Activated CD4-positive, alpha-beta memory T cell treated with anti-CD3 and anti-CD28 coated beads, Interleukin-2, amount 10 ng/mL, durations not matched to agents 7 days and 5 days (primary cell): ENCODE measurements around the gene UBAC2. TPM values are rescaled to one million over a fixed set of nuclear protein-coding genes. Genes with fewer than 3 reads are reported as not detected.
"Not testable (repeated sequence)": the region's sequence is repeated elsewhere in the genome, so short reads cannot be mapped to it uniquely, and the experiment has no call there.

Experiments used
- CTCF ChIA-PET: fragments of 350-600 bp; sonication (Branson Sonifier 250); formaldehyde crosslinking; loops from one replicate; lab custom pipeline; 2021; ENCODE audit warnings: antibody characterized with exemption, inconsistent platforms; lab: Charles Lee
- POLR2A ChIA-PET: fragments of 350-600 bp; sonication (Branson Sonifier 250); formaldehyde crosslinking; loops from one replicate; lab custom pipeline; 2021; ENCODE audit warnings: antibody characterized with exemption; lab: Charles Lee
- DNase-seq: peaks from one replicate; pipeline ENCODE4 v3.0.0-alpha.2; 2020
- H3K27ac Mint-ChIP-seq: one replicate; pipeline ENCODE4 v1.8.0; 2021; ENCODE audit warnings: mild to moderate bottlenecking, mixed read lengths
- H3K27me3 Mint-ChIP-seq: one replicate; pipeline ENCODE4 v1.8.0; 2021; ENCODE audit warnings: mixed read lengths
- H3K36me3 Mint-ChIP-seq: one replicate; pipeline ENCODE4 v1.8.0; 2021; ENCODE audit warnings: low read depth, mixed read lengths
- H3K4me1 Mint-ChIP-seq: one replicate; pipeline ENCODE4 v1.8.0; 2021; ENCODE audit warnings: mixed read lengths
- H3K4me3 Mint-ChIP-seq: one replicate; pipeline ENCODE4 v1.8.0; 2021; ENCODE audit warnings: mild to moderate bottlenecking, mixed read lengths
- H3K9me3 Mint-ChIP-seq: one replicate; pipeline ENCODE4 v1.8.0; 2021; ENCODE audit warnings: mixed read lengths
- total RNA-seq, 2 experiments: library from RNA; stranded (reverse); gene quantifications; one replicate each; pipeline ENCODE4 v1.2.3, GENCODE V29; 2021

The UBAC2 gene
- total RNA-seq, 2 experiments from 2014 or later: 53.8 to 55.2 TPM

DNA sequence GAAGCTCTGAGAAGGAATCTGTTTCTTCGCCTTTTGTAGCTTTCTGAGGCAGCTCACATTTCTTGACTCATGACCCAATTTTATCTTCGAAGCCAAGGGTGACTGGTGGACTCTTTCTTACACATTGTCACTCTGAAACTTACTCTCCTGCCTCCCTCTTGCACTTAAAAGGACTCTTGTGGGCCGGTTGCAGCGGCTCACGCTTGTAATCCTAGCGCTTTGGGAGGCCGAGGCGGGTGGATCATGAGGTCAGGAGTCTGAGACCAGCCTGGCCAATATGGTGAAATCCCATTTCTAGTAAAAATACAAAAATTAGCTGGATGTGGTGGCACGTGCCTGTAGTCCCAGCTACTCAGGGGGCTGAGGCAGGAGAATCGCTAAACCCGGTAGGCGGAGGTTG lies 29.9 kb downstream of the UBAC2 start:
- not testable (repeated sequence) for H3K9me3 Mint-ChIP-seq, H3K27me3 Mint-ChIP-seq, DNase-seq, H3K4me3 Mint-ChIP-seq
- peaks cover 47% of the 10 kb centered on the region for H3K4me1 Mint-ChIP-seq
- ChIA-PET POLR2A (interaction anchor here (1.0 to 6.3 kb wide), 6 partner anchors 11 to 266 kb away, joined by 3 to 42 read pairs (median 9); partner anchors contain the start of genes GPR18 and UBAC2), CTCF (interaction anchor here (0.6 to 2.2 kb wide), 5 partner anchors 8 to 29 kb away, joined by 3 to 5 read pairs (median 4); partner anchors contain the start of gene GPR18)
- H3K36me3 Mint-ChIP-seq: peaks cover 28% of the 10 kb centered on the region
- peak overlapping the region; percentile 6 for H3K27ac Mint-ChIP-seq

DNA sequence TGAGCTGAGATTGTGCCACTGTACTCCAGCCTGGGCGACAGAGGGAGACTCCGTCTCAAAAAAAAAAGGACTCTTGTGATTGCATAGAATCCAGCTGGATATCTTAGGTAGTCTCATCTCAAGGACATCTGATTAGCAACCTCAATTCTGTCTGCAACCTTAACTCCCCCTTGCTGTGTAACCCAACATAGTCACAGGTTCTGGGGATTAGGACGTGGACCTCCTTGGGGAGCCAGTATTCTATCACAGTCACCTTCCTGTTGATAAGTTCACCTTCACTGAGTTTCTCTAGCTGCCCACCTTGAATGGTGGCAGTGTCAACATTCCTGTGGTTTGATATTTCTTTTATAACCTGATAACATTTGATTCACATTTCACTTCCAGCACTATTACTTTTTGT lies 30.3 kb downstream of the UBAC2 start:
- H3K36me3 Mint-ChIP-seq: peaks cover 24% of the 10 kb centered on the region
- ChIA-PET CTCF (interaction anchor here (0.6 to 2.2 kb wide), 8 partner anchors 12 to 578 kb away, joined by 3 to 5 read pairs (median 4); partner anchors contain the start of gene GPR18), POLR2A (interaction anchor here (1.0 to 6.3 kb wide), 6 partner anchors 12 to 265 kb away, joined by 3 to 42 read pairs (median 9); partner anchors contain the start of genes GPR18 and UBAC2)
- no peaks in the 10 kb centered on the region for H3K9me3 Mint-ChIP-seq
- H3K27ac Mint-ChIP-seq: peak overlapping the region; percentile 6
- H3K4me3 Mint-ChIP-seq: no peak overlapping the region
- peaks cover 43% of the 10 kb centered on the region for H3K4me1 Mint-ChIP-seq
- no peaks in the 10 kb centered on the region for H3K27me3 Mint-ChIP-seq
- no peak for DNase-seq

- H3K4me1 Mint-ChIP-seq: peaks cover 37% of the 10 kb centered on the region
- POLR2A ChIA-PET: interaction anchor here (1.0 to 6.3 kb wide), 5 partner anchors 13 to 31 kb away, joined by 3 to 42 read pairs (median 9); partner anchors contain the start of genes GPR18 and UBAC2
- H3K36me3 Mint-ChIP-seq: peaks cover 17% of the 10 kb centered on the region
- CTCF ChIA-PET: interaction anchor here (0.6 to 1.8 kb wide), 10 partner anchors 13 to 579 kb away, joined by 3 to 5 read pairs (median 3); partner anchors contain the start of gene GPR18
- no peak for DNase-seq
- no peaks in the 10 kb centered on the region for H3K27me3 Mint-ChIP-seq
- H3K27ac Mint-ChIP-seq: peak overlapping the region; percentile 10
- no peaks in the 10 kb centered on the region for H3K9me3 Mint-ChIP-seq
- H3K4me3 Mint-ChIP-seq: no peak overlapping the region
Observed at GRCh38 chr13:99231721-99232120, 31.1 kb downstream of the UBAC2 start.

DNA sequence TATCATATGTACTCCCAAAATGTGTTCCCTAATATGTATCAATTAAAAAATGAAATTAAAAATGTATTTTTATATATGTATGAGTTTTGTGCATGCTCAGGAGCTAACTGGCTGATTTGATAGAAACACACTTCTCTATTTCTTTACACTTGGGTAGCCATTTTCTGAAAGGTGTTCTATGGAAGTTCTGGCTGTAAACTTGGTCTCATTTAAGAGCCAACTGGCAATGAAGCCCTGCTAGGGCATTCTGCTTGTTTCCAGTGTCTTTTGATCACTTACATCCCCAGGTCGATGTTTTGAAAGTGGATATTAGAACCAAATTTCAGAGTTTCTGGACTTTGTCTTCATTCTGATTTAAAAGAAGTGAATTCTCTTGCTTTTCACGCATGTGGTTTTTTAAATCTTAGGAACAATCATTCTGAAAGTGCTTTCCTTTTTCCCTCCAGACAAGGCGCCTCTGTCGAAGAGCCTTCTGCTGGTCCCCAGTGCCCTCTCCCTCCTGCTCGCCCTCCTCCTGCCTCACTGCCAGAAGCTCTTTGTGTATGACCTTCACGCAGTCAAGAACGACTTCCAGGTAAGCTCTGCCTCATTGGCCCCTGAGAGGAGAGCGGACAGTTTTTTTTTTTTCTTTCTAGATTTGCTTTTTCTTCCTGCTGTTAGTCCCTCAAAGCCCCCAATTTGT lies 37.5 kb downstream of the UBAC2 start:
- no peak for DNase-seq
- Mint-ChIP-seq H3K36me3 (peaks cover 37% of the 10 kb centered on the region), H3K27ac (peak overlapping the region; percentile 81), H3K27me3 (no peaks in the 10 kb centered on the region), H3K4me3 (peak overlapping the region; percentile 71), H3K4me1 (peaks cover 24% of the 10 kb centered on the region), H3K9me3 (no peaks in the 10 kb centered on the region)
- ChIA-PET CTCF (interaction anchor here (0.9 to 1.4 kb wide), 8 partner anchors 8 to 61 kb away, joined by 3 to 7 read pairs (median 4); partner anchors contain the start of gene GPR18), POLR2A (interaction anchor here (1.3 to 2.8 kb wide), 5 partner anchors 17 to 38 kb away, joined by 3 to 20 read pairs (median 5); partner anchors contain the start of genes GPR18 and UBAC2)

- Mint-ChIP-seq H3K27ac (no peak overlapping the region), H3K9me3 (peaks cover 8% of the 10 kb centered on the region), H3K36me3 (peaks cover 40% of the 10 kb centered on the region), H3K4me3 (no peak overlapping the region), H3K27me3 (no peaks in the 10 kb centered on the region), H3K4me1 (peaks cover 15% of the 10 kb centered on the region)
- ChIA-PET CTCF (interaction anchor here (0.6 to 1.2 kb wide), 2 partner anchors 70 to 75 kb away, joined by 3 read pairs; no protein-coding TSS in a partner anchor), POLR2A (interaction anchor here (1.5 kb wide), 1 partner anchor 12 kb away, joined by 7 read pairs; the partner anchor contains the start of gene GPR18)
- DNase-seq: no peak
Observed at GRCh38 chr13:99246100-99246499, 45.4 kb downstream of the UBAC2 start.

- CTCF ChIA-PET: interaction anchor here (1.0 to 1.3 kb wide), 2 partner anchors 8 to 48 kb away, joined by 3 read pairs; partner anchors contain the start of gene UBAC2
- DNase-seq, H3K27ac Mint-ChIP-seq, H3K27me3 Mint-ChIP-seq, POLR2A ChIA-PET, H3K9me3 Mint-ChIP-seq, H3K4me3 Mint-ChIP-seq: not testable (repeated sequence)
- Mint-ChIP-seq H3K4me1 (peaks cover 25% of the 10 kb centered on the region), H3K36me3 (peaks cover 47% of the 10 kb centered on the region)
Observed at GRCh38 chr13:99249178-99249577, 48.5 kb downstream of the UBAC2 start.

- POLR2A ChIA-PET, H3K27me3 Mint-ChIP-seq, H3K9me3 Mint-ChIP-seq, DNase-seq, H3K27ac Mint-ChIP-seq, H3K4me3 Mint-ChIP-seq: not testable (repeated sequence)
- CTCF ChIA-PET: interaction anchor here (1.0 to 1.3 kb wide), 2 partner anchors 8 to 49 kb away, joined by 3 read pairs; partner anchors contain the start of gene UBAC2
- peaks cover 45% of the 10 kb centered on the region for H3K36me3 Mint-ChIP-seq
- H3K4me1 Mint-ChIP-seq: peaks cover 25% of the 10 kb centered on the region
Observed at GRCh38 chr13:99249606-99250005, 49.0 kb downstream of the UBAC2 start.

GRCh38 chr13:99250982-99251825 lies 50.5 kb downstream of the UBAC2 start:
- POLR2A ChIA-PET: interaction anchor here (0.6 to 2.8 kb wide), 3 partner anchors 32 to 133 kb away, joined by 3 to 13 read pairs (median 3); partner anchors contain the start of gene UBAC2
- DNase-seq: no peak
- peaks cover 54% of the 10 kb centered on the region for H3K36me3 Mint-ChIP-seq
- no peak overlapping the region for H3K27ac Mint-ChIP-seq
- no peak overlapping the region for H3K4me3 Mint-ChIP-seq
- CTCF ChIA-PET: interaction anchor here (0.6 to 2.2 kb wide), 6 partner anchors 12 to 230 kb away, joined by 3 to 7 read pairs (median 4); no protein-coding TSS in a partner anchor
- peaks cover 8% of the 10 kb centered on the region for H3K9me3 Mint-ChIP-seq
- no peaks in the 10 kb centered on the region for H3K27me3 Mint-ChIP-seq
- peaks cover 38% of the 10 kb centered on the region for H3K4me1 Mint-ChIP-seq

DNA sequence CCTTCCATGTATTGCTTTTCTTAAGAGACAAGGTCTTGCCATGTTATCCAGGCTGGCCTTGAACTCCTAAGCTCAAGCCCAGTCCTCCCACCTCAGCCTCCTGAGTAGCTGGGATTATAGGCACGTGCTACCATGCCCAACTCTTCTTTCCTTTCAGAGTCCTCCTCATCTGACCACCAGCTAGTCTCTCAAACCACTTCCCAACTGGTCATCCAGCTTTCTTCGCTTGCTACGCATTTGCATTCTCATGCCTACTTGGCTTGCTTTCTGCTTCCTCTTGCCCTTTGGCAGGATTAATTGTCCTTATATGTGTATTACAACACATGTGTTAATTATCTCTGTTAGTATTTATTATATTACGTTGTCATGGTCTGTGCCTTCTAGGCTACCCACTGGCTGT lies 51.3 kb downstream of the UBAC2 start:
- H3K27me3 Mint-ChIP-seq: no peaks in the 10 kb centered on the region
- H3K27ac Mint-ChIP-seq: no peak overlapping the region
- H3K9me3 Mint-ChIP-seq: peaks cover 8% of the 10 kb centered on the region
- ChIA-PET CTCF (interaction anchor here (1.0 to 2.2 kb wide), 5 partner anchors 13 to 75 kb away, joined by 3 to 7 read pairs (median 4); no protein-coding TSS in a partner anchor), POLR2A (interaction anchor here (0.9 to 2.8 kb wide), 2 partner anchors 33 to 51 kb away, joined by 3 to 13 read pairs; partner anchors contain the start of gene UBAC2)
- H3K36me3 Mint-ChIP-seq: peaks cover 54% of the 10 kb centered on the region
- no peak overlapping the region for H3K4me3 Mint-ChIP-seq
- peaks cover 44% of the 10 kb centered on the region for H3K4me1 Mint-ChIP-seq
- DNase-seq: no peak

DNA sequence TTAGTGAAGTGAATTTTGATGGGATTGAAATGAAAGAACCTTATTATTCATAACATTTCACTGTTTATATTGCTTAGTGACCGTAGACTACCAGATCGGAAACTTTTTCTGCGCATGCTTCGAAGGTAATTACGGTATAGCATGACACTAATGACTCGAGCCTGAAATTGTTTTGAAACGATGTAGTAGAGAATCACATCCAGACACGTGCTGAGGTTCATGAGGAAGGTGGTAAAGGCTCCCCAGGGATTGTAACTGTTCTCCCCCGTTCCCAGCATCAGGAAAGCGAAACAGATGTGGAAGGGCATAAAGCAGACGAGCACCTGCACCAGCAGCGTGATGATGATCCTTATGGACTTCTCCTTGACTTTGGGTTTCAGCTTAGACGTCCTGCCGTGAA lies 54.2 kb downstream of the UBAC2 start:
- CTCF ChIA-PET: interaction anchor here (1.5 to 4.3 kb wide), 5 partner anchors 11 to 181 kb away, joined by 3 to 31 read pairs (median 11); partner anchors contain the start of gene UBAC2
- H3K4me3 Mint-ChIP-seq: no peak overlapping the region
- peak overlapping the region; percentile 0 for H3K27ac Mint-ChIP-seq
- H3K27me3 Mint-ChIP-seq: no peaks in the 10 kb centered on the region
- POLR2A ChIA-PET: interaction anchor here (0.9 to 5.1 kb wide), 4 partner anchors 16 to 54 kb away, joined by 3 to 99 read pairs (median 8); partner anchors contain the start of gene UBAC2
- no peak for DNase-seq
- peaks cover 51% of the 10 kb centered on the region for H3K36me3 Mint-ChIP-seq
- H3K4me1 Mint-ChIP-seq: peaks cover 61% of the 10 kb centered on the region
- H3K9me3 Mint-ChIP-seq: no peaks in the 10 kb centered on the region

GRCh38 chr13:99255271-99255670 lies 54.6 kb downstream of the UBAC2 start:
- Mint-ChIP-seq H3K4me3 (no peak overlapping the region), H3K27me3 (no peaks in the 10 kb centered on the region), H3K27ac (peak overlapping the region; percentile 0), H3K9me3 (no peaks in the 10 kb centered on the region), H3K36me3 (peaks cover 51% of the 10 kb centered on the region), H3K4me1 (peaks cover 61% of the 10 kb centered on the region)
- ChIA-PET CTCF (interaction anchor here (0.7 to 4.3 kb wide), 11 partner anchors 9 to 385 kb away, joined by 3 to 31 read pairs (median 4); partner anchors contain the start of gene UBAC2), POLR2A (interaction anchor here (0.9 to 5.1 kb wide), 7 partner anchors 17 to 97 kb away, joined by 3 to 99 read pairs (median 7); partner anchors contain the start of gene UBAC2)
- DNase-seq: no peak
